HepG2 (cell line): ENCODE measurements around the gene HHIPL1. TPM values are rescaled to one million over a fixed set of nuclear protein-coding genes. Genes with fewer than 3 reads are reported as not detected.

Experiments
- ATAC-seq: fragments of 200-7000 bp; cut with Tn5 transposase; 3 replicates; pipeline ENCODE4 v1.9.1; 2020; ENCODE audit warnings: mild to moderate bottlenecking, moderate library complexity
- BruUV-seq: library from RNA; stranded (reverse); fragments of 400-500 nt; replicated peaks from 2 replicates; lab custom pipeline; 2021; lab: Mats Ljungman, UMichigan
- CTCF ChIA-PET: fragments of 300-600 bp; formaldehyde crosslinking; extraction: SDS; loops from one replicate; lab custom pipeline; 2021; ENCODE audit warnings: low total read pairs, inconsistent platforms, low intra/inter-chr PET ratio; lab: Yijun Ruan, JAX
- POLR2A ChIA-PET: fragments of 350-600 bp; sonication (Branson Sonifier 250); formaldehyde crosslinking; loops from one replicate; lab custom pipeline; 2020; ENCODE audit warnings: antibody characterized with exemption, inconsistent platforms; lab: Yijun Ruan, JAX
- DNase-seq: peaks from one replicate; pipeline ENCODE4 v3.0.0-alpha.2; 2015; ENCODE audit warnings: low spot score
- FAIRE-seq: peaks from 3 replicates; lab custom pipeline; 2011; peaks lifted over from hg19 to GRCh38; lab: Jason Lieb, UNC
- H2AFZ ChIP-seq: one replicate; pipeline ENCODE4 v1.6.1; 2011; ENCODE audit warnings: low read length, inconsistent platforms
- H3K27ac ChIP-seq: fragments of 300-600 bp; 3 replicates; pipeline ENCODE4 v1.8.0; 2011; ENCODE audit warnings: mixed run types, mild to moderate bottlenecking, mixed read lengths, low read length, inconsistent platforms; ENCODE audit not compliant: insufficient read depth; ENCODE audit errors: extremely low read length
- H3K27me3 ChIP-seq, 2 experiments: fragments of 200-600 bp in 1 of 2; 2 replicates in 1 of 2; 3 replicates in 1 of 2; pipeline versions ENCODE4 v1.6.0 to v1.8.0; 2011; ENCODE audit warnings: low read length in 2 of 2, mild to moderate bottlenecking in 2 of 2, moderate library complexity in 2 of 2, inconsistent platforms in 1 of 2; ENCODE audit not compliant: insufficient read depth in 2 of 2, control insufficient read depth in 1 of 2
- H3K36me3 ChIP-seq, 2 experiments: fragments of 200-600 bp in 1 of 2; replicated peaks in 1 of 2; 2 replicates in 1 of 2; 3 replicates in 1 of 2; pipeline versions ENCODE4 v1.5.1 to v1.8.0; 2011; ENCODE audit warnings: low read length in 2 of 2, inconsistent platforms in 1 of 2; ENCODE audit not compliant: insufficient read depth in 2 of 2, control insufficient read depth in 1 of 2
- H3K4me1 ChIP-seq: 2 replicates; pipeline ENCODE4 v1.5.1; 2012; ENCODE audit warnings: low read length, inconsistent platforms; ENCODE audit not compliant: insufficient read depth
- H3K4me2 ChIP-seq: 2 replicates; pipeline ENCODE4 v1.6.0; 2011; ENCODE audit warnings: low read depth, low read length, inconsistent platforms
- H3K4me3 ChIP-seq, 3 experiments: fragments of 200-600 bp in 1 of 3; sonication (generic), shearing (Covaris generic) in 1 of 3; replicated peaks in 1 of 3; 2 replicates each; pipeline ENCODE4 v1.5.1; 2011 to 2016; ENCODE audit warnings: low read length in 3 of 3, inconsistent platforms in 2 of 3, low read depth in 2 of 3, mild to moderate bottlenecking in 2 of 3, control low read depth in 1 of 3, mixed read lengths in 1 of 3; ENCODE audit not compliant: insufficient read depth in 1 of 3
- H3K79me2 ChIP-seq: one replicate; pipeline ENCODE4 v1.6.1; 2011; ENCODE audit warnings: low read length, inconsistent platforms; ENCODE audit not compliant: insufficient read depth
- H3K9ac ChIP-seq: 2 replicates; pipeline ENCODE4 v1.6.0; 2011; ENCODE audit warnings: mild to moderate bottlenecking, low read depth, low read length, inconsistent platforms; ENCODE audit not compliant: insufficient read depth
- H3K9me3 ChIP-seq: 2 replicates; pipeline ENCODE4 v1.5.1; 2012; ENCODE audit warnings: mild to moderate bottlenecking, low read length
- H4K20me1 ChIP-seq: 2 replicates; pipeline ENCODE4 v1.6.0; 2011; ENCODE audit warnings: inconsistent platforms, mild to moderate bottlenecking, low read length, moderate library complexity; ENCODE audit not compliant: insufficient read depth
- DDIT3 ChIP-seq: sonication (generic); formaldehyde crosslinking; IDR thresholded peaks from 2 replicates; pipeline ENCODE4 v1.4.0; 2020; ENCODE audit warnings: mild to moderate bottlenecking, missing genetic modification reagents
- GATA4 ChIP-seq: sonication (generic); IDR thresholded peaks from 2 replicates; pipeline ENCODE4 v1.6.1; 2016; ENCODE audit warnings: antibody characterized with exemption, low read depth, borderline replicate concordance
- GMEB2 ChIP-seq: IDR thresholded peaks from 2 replicates; pipeline ENCODE4 v1.6.1; 2016; ENCODE audit warnings: missing biosample characterization, missing genetic modification reagents, low read depth
- MAX ChIP-seq: IDR thresholded peaks from 2 replicates; pipeline ENCODE4 v1.6.1; 2012; ENCODE audit warnings: inconsistent platforms
- MXD1 ChIP-seq: sonication (generic); formaldehyde crosslinking; IDR thresholded peaks from 2 replicates; pipeline ENCODE4 v1.4.0; 2020; ENCODE audit warnings: mild to moderate bottlenecking, missing genetic modification reagents
- PCBP2 ChIP-seq: fragments of 200-400 bp; formaldehyde crosslinking; optimal IDR thresholded peaks from 2 replicates; pipeline ENCODE3; 2018; ENCODE audit warnings: low read length, low read depth; ENCODE audit not compliant: poor library complexity, severe bottlenecking
- REST ChIP-seq, 2 experiments: IDR thresholded peaks; 2 replicates each; pipeline ENCODE4 v1.6.1; 2011 to 2012; ENCODE audit warnings: low read length in 2 of 2, borderline replicate concordance in 1 of 2, low read depth in 1 of 2, mild to moderate bottlenecking in 1 of 2, moderate library complexity in 1 of 2
- RXRA ChIP-seq: sonication (generic); formaldehyde crosslinking; IDR thresholded peaks from 2 replicates; pipeline ENCODE4 v1.5.1; 2020; ENCODE audit warnings: missing genetic modification reagents
- THRA ChIP-seq: sonication (generic); formaldehyde crosslinking; IDR thresholded peaks from 2 replicates; pipeline ENCODE4 v1.4.0; 2020; ENCODE audit warnings: missing genetic modification reagents, borderline replicate concordance
- U2AF1 ChIP-seq: fragments of 200-400 bp; formaldehyde crosslinking; optimal IDR thresholded peaks from 2 replicates; pipeline ENCODE3; 2017; ENCODE audit warnings: mild to moderate bottlenecking, low read depth, low read length
- ZBTB43 ChIP-seq: sonication (generic); formaldehyde crosslinking; conservative IDR thresholded peaks from 2 replicates; pipeline ENCODE4 v1.4.0; 2020; ENCODE audit warnings: missing genetic modification reagents
- ZFP36L1 ChIP-seq: sonication (generic); formaldehyde crosslinking; IDR thresholded peaks from 2 replicates; pipeline ENCODE4 v1.8.0; 2022; ENCODE audit warnings: mild to moderate bottlenecking, missing genetic modification reagents, moderate library complexity
- ZMYM2 ChIP-seq: sonication (generic); formaldehyde crosslinking; IDR thresholded peaks from 2 replicates; pipeline ENCODE4 v1.8.0; 2022; ENCODE audit warnings: mild to moderate bottlenecking, missing genetic modification reagents
- ZNF10 ChIP-seq: sonication (generic); formaldehyde crosslinking; IDR thresholded peaks from 2 replicates; pipeline ENCODE4 v1.4.0; 2020; ENCODE audit warnings: mild to moderate bottlenecking, low read depth, missing genetic modification reagents, borderline replicate concordance
- ZNF264 ChIP-seq: sonication (generic); formaldehyde crosslinking; IDR thresholded peaks from 2 replicates; pipeline ENCODE4 v1.4.0; 2020; ENCODE audit warnings: missing genetic modification reagents
- WGBS: methylation state at CpG from one replicate; pipeline ENCODE4 v1.1.6; 2017; ENCODE audit warnings: low lambda C conversion rate; 5-methylcytosine and 5-hydroxymethylcytosine counted together
- in situ Hi-C: cut with HindIII; loops from 2 replicates; pipeline ENCODE4 v1.10.0; 2017; ENCODE audit warnings: low pct_unique_long_range_greater_than_20kb; ENCODE audit not compliant: extremely low pct_ligation_motif_present
- intact Hi-C: fragments of 100-400 bp; cut with micrococcal nuclease; formaldehyde crosslinking; loops from one replicate; pipeline ENCODE4 v1.10.0; 2022; ENCODE audit not compliant: unreplicated experiment
- polyA plus RNA-seq, 8 experiments: library from polyadenylated mRNA; depleted of rRNA in 3 of 8; stranded (reverse) in 7 of 8; unstranded in 1 of 8; fragments of >200 nt; fragmentation: Illumina TruSeq in 4 of 8; extraction: Trizol in 4 of 8; gene quantifications; 2 replicates each; pipeline versions ENCODE4 v1.2.1 to v1.2.3, GENCODE V29; 2011 to 2016; ENCODE audit warnings: low read depth in 4 of 8, missing spikeins in 1 of 8, mixed read lengths in 1 of 8; ENCODE audit not compliant: insufficient read depth in 1 of 8
- total RNA-seq, 5 experiments: library from RNA; depleted of rRNA; stranded (reverse); fragments of >200 nt; fragmentation: Illumina TruSeq; extraction: Trizol; gene quantifications; 2 replicates each; pipeline ENCODE4 v1.2.3, GENCODE V29; 2016; ENCODE audit warnings: low read depth in 1 of 5

The HHIPL1 gene
- total and polyA plus RNA-seq, 2 of the 13 experiments (the other 11 are each of a cell fraction or from before 2014, with no cell fraction given), result not detected

- H3K9me3 ChIP-seq, result no peaks in the 10 kb centered on the region
- no peak overlapping the region; a peak in 1 of 6 replicates for H3K4me3 ChIP-seq
- peaks cover 19% of the 10 kb centered on the region for H3K4me1 ChIP-seq
- peaks cover 3 to 5% of the 10 kb centered on the region in 2 experiments; a peak in 2 of 5 replicates for H3K27me3 ChIP-seq
- no TSS peak for BruUV-seq
- H3K4me2 ChIP-seq, result peak overlapping the region; percentile 30; the same call in 1 of the 2 replicates
- in situ Hi-C loops (no loop called here), intact Hi-C loops (no loop called here)
- FAIRE-seq (no peak), DNase-seq (peak; percentile 39), ATAC-seq (peak; percentile 49)
- H2AFZ ChIP-seq, result no peak overlapping the region
- H3K27ac ChIP-seq, result no peak overlapping the region
- CTCF ChIA-PET, result no interaction called here
- POLR2A ChIA-PET, result no interaction called here
- H3K9ac ChIP-seq, result no peak overlapping the region
- H3K79me2 ChIP-seq, result no peaks in the 10 kb centered on the region
- H3K36me3 ChIP-seq, result no peaks in the 10 kb centered on the region
- H4K20me1 ChIP-seq, result no peaks in the 10 kb centered on the region
- 5% methylated on average over 8 of the region's 8 CpGs for WGBS
- no peak for TF ChIP-seq ZNF264 (CRISPR knock-in tag)
- no peak for TF ChIP-seq ZNF10 (CRISPR knock-in tag)
- no peak for TF ChIP-seq DDIT3 (CRISPR knock-in tag)
- TF ChIP-seq MAX, result peak; percentile 85
- TF ChIP-seq GMEB2 (CRISPR knock-in tag), result no peak
- TF ChIP-seq GATA4, result no peak
- 0 out of 2 replicates have a peak, but pooled peaks have one; percentile 47 for TF ChIP-seq ZFP36L1
- 0 out of 2 replicates have a peak, but pooled peaks have one; percentile 45 for TF ChIP-seq ZBTB43
- TF ChIP-seq THRA (CRISPR knock-in tag), result no peak
- TF ChIP-seq MXD1 (CRISPR knock-in tag), result no peak
- TF ChIP-seq U2AF1, result no peak
- peak; percentile 23 for TF ChIP-seq RXRA (CRISPR knock-in tag)
- no peak for TF ChIP-seq REST (IDR thresholded peaks at IDR 0.05; ENCODE audit: borderline replicate concordance in 1 of 2, low read depth in 1 of 2, low read length in 2 of 2)
- TF ChIP-seq PCBP2, result no peak
- no peak for TF ChIP-seq ZMYM2 (CRISPR knock-in tag)
These were observed 4.7 kb downstream of the HHIPL1 start for GRCh38 chr14:99649643-99650042.
